ENCODE data around the gene CLEC18C.
"Not testable (repeated sequence)": the region's sequence is repeated elsewhere in the genome, so short reads cannot be mapped to it uniquely, and the experiment has no call there.

Gene CLEC18C

GRCh38 chr16:70159355-70160348 lies 13.9 kb upstream of the CLEC18C start:
- no peak for DNase-seq

- no peak for DNase-seq
Measured at GRCh38 chr16:70160388-70160787, 13.2 kb upstream of the CLEC18C start.

- DNase-seq = no peak
Measured at GRCh38 chr16:70160821-70161220, 12.8 kb upstream of the CLEC18C start.

- no peak for DNase-seq
Measured at GRCh38 chr16:70161350-70161749, 12.2 kb upstream of the CLEC18C start.

- DNase-seq = no peak
Measured at GRCh38 chr16:70162041-70162451, 11.5 kb upstream of the CLEC18C start.

- no peak for DNase-seq
Measured at GRCh38 chr16:70163596-70163995, 10.0 kb upstream of the CLEC18C start.

- not testable (repeated sequence) for DNase-seq
Measured at GRCh38 chr16:70166688-70167087, 6.9 kb upstream of the CLEC18C start.

- not testable (repeated sequence) for DNase-seq
Measured at GRCh38 chr16:70173916-70174315, 329 bp downstream of the CLEC18C start.

- not testable (repeated sequence) for DNase-seq
Measured at GRCh38 chr16:70174387-70174932, 873 bp downstream of the CLEC18C start.

- not testable (repeated sequence) for DNase-seq
Measured at GRCh38 chr16:70187858-70188607, 14.4 kb downstream of the CLEC18C start.

- DNase-seq = not testable (repeated sequence)
Measured at GRCh38 chr16:70188608-70188915, 15.0 kb downstream of the CLEC18C start.

- DNase-seq = not testable (repeated sequence)
Measured at GRCh38 chr16:70190574-70190973, 17.0 kb downstream of the CLEC18C start.

- DNase-seq = not testable (repeated sequence)
Measured at GRCh38 chr16:70196683-70197300, 23.2 kb downstream of the CLEC18C start.

- not testable (repeated sequence) for DNase-seq
Measured at GRCh38 chr16:70197611-70198010, 24.0 kb downstream of the CLEC18C start.

- not testable (repeated sequence) for DNase-seq
Measured at GRCh38 chr16:70198230-70198629, 24.6 kb downstream of the CLEC18C start.

- DNase-seq = not testable (repeated sequence)
Measured at GRCh38 chr16:70198666-70199065, 25.1 kb downstream of the CLEC18C start.

- not testable (repeated sequence) for DNase-seq
Measured at GRCh38 chr16:70199170-70199569, 25.6 kb downstream of the CLEC18C start.

GRCh38 chr16:70200063-70200462 lies 26.5 kb downstream of the CLEC18C start:
- not testable (repeated sequence) for DNase-seq

GRCh38 chr16:70203508-70203907 lies 29.9 kb downstream of the CLEC18C start:
- DNase-seq = not testable (repeated sequence)

- DNase-seq = not testable (repeated sequence)
Measured at GRCh38 chr16:70204010-70204409, 30.4 kb downstream of the CLEC18C start.

- not testable (repeated sequence) for DNase-seq
Measured at GRCh38 chr16:70204668-70205405, 31.2 kb downstream of the CLEC18C start.

GRCh38 chr16:70206382-70206781 lies 32.8 kb downstream of the CLEC18C start:
- not testable (repeated sequence) for DNase-seq
